Type B pancreatic cell (in vitro differentiated cells): ENCODE data around the gene SPAG9. TPM values are rescaled to one million over a fixed set of nuclear protein-coding genes. Genes with fewer than 3 reads are reported as not detected.

Experiments used
- DNase-seq: peaks from one replicate; pipeline ENCODE4 v3.0.0; 2021; ENCODE audit warnings: mixed read lengths; ENCODE audit not compliant: unreplicated experiment; ENCODE audit errors: extremely low spot score
- H3K27ac Mint-ChIP-seq: 2 replicates; pipeline ENCODE4 v1.8.0; 2021; ENCODE audit warnings: mild to moderate bottlenecking, mixed read lengths
- H3K27me3 Mint-ChIP-seq: 2 replicates; pipeline ENCODE4 v1.8.0; 2021; ENCODE audit warnings: mixed read lengths
- H3K36me3 Mint-ChIP-seq: 2 replicates; pipeline ENCODE4 v1.8.0; 2021; ENCODE audit warnings: mixed read lengths
- H3K4me1 Mint-ChIP-seq: one replicate; pipeline ENCODE4 v1.8.0; 2021; ENCODE audit warnings: mixed read lengths; ENCODE audit not compliant: unreplicated experiment
- H3K4me3 Mint-ChIP-seq: 2 replicates; pipeline ENCODE4 v1.8.0; 2021; ENCODE audit warnings: mild to moderate bottlenecking, mixed read lengths
- H3K9me3 Mint-ChIP-seq: 2 replicates; pipeline ENCODE4 v1.8.0; 2021; ENCODE audit warnings: mixed read lengths
- total RNA-seq: library from RNA; stranded (reverse); gene quantifications from 2 replicates; pipeline ENCODE4 v1.2.1, GENCODE V29; 2021; ENCODE audit warnings: low replicate concordance
- TF ChIP-seq, protein P1 (sequence below): fragments of 200-600 bp; sonication (generic); conservative IDR thresholded peaks from 2 replicates; pipeline ENCODE4 v1.5.0; 2021; ENCODE audit warnings: antibody characterized with exemption, mild to moderate bottlenecking

The SPAG9 gene
- total RNA-seq, 1 donor from 2014 or later, result 82.9 TPM

- DNase-seq, result no peak
- Mint-ChIP-seq H3K9me3 (no peaks in the 10 kb centered on the region), H3K4me1 (peaks cover 28% of the 10 kb centered on the region), H3K27me3 (peaks cover 4% of the 10 kb centered on the region), H3K36me3 (no peaks in the 10 kb centered on the region), H3K27ac (no peak overlapping the region), H3K4me3 (no peak overlapping the region)
- TF ChIP-seq, protein P1, sequence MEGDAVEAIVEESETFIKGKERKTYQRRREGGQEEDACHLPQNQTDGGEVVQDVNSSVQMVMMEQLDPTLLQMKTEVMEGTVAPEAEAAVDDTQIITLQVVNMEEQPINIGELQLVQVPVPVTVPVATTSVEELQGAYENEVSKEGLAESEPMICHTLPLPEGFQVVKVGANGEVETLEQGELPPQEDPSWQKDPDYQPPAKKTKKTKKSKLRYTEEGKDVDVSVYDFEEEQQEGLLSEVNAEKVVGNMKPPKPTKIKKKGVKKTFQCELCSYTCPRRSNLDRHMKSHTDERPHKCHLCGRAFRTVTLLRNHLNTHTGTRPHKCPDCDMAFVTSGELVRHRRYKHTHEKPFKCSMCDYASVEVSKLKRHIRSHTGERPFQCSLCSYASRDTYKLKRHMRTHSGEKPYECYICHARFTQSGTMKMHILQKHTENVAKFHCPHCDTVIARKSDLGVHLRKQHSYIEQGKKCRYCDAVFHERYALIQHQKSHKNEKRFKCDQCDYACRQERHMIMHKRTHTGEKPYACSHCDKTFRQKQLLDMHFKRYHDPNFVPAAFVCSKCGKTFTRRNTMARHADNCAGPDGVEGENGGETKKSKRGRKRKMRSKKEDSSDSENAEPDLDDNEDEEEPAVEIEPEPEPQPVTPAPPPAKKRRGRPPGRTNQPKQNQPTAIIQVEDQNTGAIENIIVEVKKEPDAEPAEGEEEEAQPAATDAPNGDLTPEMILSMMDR, result no peak
Observed at GRCh38 chr17:50926523-50926922, 194.1 kb downstream of the SPAG9 start.

DNA sequence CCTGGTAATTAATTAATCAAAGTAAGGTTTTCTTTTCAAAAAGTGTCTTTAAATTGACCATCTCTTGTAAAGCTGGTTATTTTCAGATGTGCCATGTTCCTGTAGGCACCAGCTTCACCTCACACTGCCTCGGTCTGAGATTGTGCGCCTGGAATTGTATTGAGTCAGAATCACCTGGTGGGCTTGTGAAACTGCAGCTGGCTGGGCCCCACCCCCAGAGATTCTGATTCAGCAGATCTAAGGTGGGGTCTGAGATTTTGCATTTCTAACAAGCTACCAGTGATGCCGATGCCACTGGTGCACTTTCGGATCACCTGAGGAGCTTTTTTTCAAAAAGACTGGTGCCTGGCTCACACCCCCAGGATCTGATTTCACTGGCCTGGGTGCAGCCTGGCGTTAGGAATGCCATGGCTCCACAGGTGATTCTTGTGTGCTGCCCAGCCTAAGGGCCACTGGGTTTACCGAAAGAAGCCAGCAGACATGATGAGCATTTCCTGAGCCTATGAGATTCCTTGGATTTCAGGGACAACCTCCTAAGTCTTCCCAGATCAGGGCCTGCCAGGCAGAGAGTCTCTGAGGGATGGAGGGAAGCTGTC lies 195.3 kb downstream of the SPAG9 start:
- Mint-ChIP-seq H3K4me3 (no peak overlapping the region), H3K36me3 (no peaks in the 10 kb centered on the region), H3K9me3 (no peaks in the 10 kb centered on the region), H3K4me1 (peaks cover 26% of the 10 kb centered on the region), H3K27me3 (peaks cover 4% of the 10 kb centered on the region), H3K27ac (no peak overlapping the region)
- TF ChIP-seq, protein P1, result no peak
- no peak for DNase-seq

GRCh38 chr17:50924800-50925199 lies 195.9 kb downstream of the SPAG9 start:
- no peak for DNase-seq
- TF ChIP-seq, protein P1, result no peak
- Mint-ChIP-seq H3K27me3 (peaks cover 4% of the 10 kb centered on the region), H3K4me3 (no peak overlapping the region), H3K27ac (no peak overlapping the region), H3K36me3 (no peaks in the 10 kb centered on the region), H3K9me3 (no peaks in the 10 kb centered on the region), H3K4me1 (peaks cover 24% of the 10 kb centered on the region)

DNA sequence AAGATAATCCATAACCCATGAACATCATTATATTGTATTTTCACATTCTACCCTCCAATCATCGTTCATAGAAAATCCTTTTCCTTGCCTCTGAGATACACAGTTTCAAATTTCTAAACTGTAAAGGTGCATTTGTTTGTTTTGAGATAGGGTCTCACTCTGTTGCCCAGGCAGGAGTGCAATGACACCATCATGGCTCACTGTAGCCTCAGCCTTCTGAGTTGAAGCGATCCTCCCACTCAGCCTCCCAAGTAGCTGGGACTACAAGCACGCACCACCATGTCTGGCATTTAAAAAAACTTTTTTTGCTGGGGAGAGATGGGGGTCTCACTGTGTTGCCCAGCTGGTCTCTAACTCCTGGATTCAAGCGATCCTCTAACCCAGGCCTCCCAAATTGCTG lies 196.4 kb downstream of the SPAG9 start:
- no peak for DNase-seq
- Mint-ChIP-seq H3K4me1 (peaks cover 27% of the 10 kb centered on the region), H3K36me3 (no peaks in the 10 kb centered on the region), H3K4me3 (no peak overlapping the region), H3K27ac (no peak overlapping the region), H3K27me3 (peaks cover 4% of the 10 kb centered on the region), H3K9me3 (no peaks in the 10 kb centered on the region)
- TF ChIP-seq, protein P1, result no peak

DNA sequence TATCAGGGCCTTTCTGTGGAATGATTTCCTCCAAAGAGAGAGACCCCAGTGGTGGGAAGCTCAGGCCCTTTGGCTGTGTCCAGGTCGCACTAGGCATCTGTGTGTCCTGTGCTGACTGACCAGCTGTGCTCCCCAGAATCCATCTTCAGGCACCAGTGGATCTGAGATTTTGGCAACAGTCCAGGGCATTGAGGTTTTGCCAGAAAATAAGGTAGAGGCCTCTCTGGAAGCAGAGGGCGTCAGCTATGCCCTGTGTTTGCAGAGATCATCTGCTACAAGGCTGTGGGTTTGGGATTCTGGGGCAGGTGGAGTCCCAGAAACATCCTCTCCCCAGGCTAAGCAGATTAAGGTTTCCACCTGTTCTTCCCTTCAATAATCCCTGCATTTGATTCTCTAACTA lies 197.1 kb downstream of the SPAG9 start:
- Mint-ChIP-seq H3K27ac (no peak overlapping the region), H3K27me3 (peaks cover 4% of the 10 kb centered on the region), H3K4me3 (no peak overlapping the region), H3K36me3 (no peaks in the 10 kb centered on the region), H3K4me1 (peaks cover 30% of the 10 kb centered on the region), H3K9me3 (no peaks in the 10 kb centered on the region)
- TF ChIP-seq, protein P1, result no peak
- DNase-seq, result no peak
